ENCODE measurements around the gene TMEM178B. TPM values are rescaled to one million over a fixed set of nuclear protein-coding genes. Genes with fewer than 3 reads are reported as not detected.
A peak's percentile ranks its signal among the peaks of the same experiment; 100 is the strongest.

The TMEM178B gene
- polyA plus RNA-seq, 1 experiment = 0.01 TPM

GRCh38 chr7:141217938-141218337, 144.1 kb downstream of the TMEM178B start:
- no peak for DNase-seq (ENCODE audit: low read depth, low spot score)
- Histone ChIP-seq H3K9me3 (ENCODE audit: control insufficient read depth, insufficient read depth, low read length) (peaks cover 29% of the 10 kb centered on the region), H3K4me3 (ENCODE audit: low read depth, low read length) (no peak overlapping the region), H3K27me3 (ENCODE audit: control insufficient read depth, insufficient read depth, low read length) (no peaks in the 10 kb centered on the region), H3K27ac (ENCODE audit: low read depth, low read length) (no peak overlapping the region)
- ChIA-PET CTCF (no interaction called here), POLR2A (no interaction called here)
- TF ChIP-seq CTCF (IDR thresholded peaks at IDR 0.05; ENCODE audit: low read depth, low read length) = no peak

- no peak for TF ChIP-seq CTCF (IDR thresholded peaks at IDR 0.05; ENCODE audit: low read depth, low read length)
- no peak for DNase-seq (ENCODE audit: low read depth, low spot score)
- no peak overlapping the region for H3K27ac ChIP-seq (ENCODE audit: low read depth, low read length)
- H3K9me3 ChIP-seq (ENCODE audit: control insufficient read depth, insufficient read depth, low read length) = peaks cover 29% of the 10 kb centered on the region
- no peaks in the 10 kb centered on the region for H3K27me3 ChIP-seq (ENCODE audit: control insufficient read depth, insufficient read depth, low read length)
- ChIA-PET CTCF (no interaction called here), POLR2A (no interaction called here)
- no peak overlapping the region for H3K4me3 ChIP-seq (ENCODE audit: low read depth, low read length)
These were observed 145.1 kb downstream of the TMEM178B start for GRCh38 chr7:141218941-141219340.

- Histone ChIP-seq H3K27me3 (ENCODE audit: control insufficient read depth, insufficient read depth, low read length) (no peaks in the 10 kb centered on the region), H3K27ac (ENCODE audit: low read depth, low read length) (no peak overlapping the region), H3K4me3 (ENCODE audit: low read depth, low read length) (no peak overlapping the region), H3K9me3 (ENCODE audit: control insufficient read depth, insufficient read depth, low read length) (peaks cover 29% of the 10 kb centered on the region)
- ChIA-PET POLR2A (no interaction called here), CTCF (no interaction called here)
- no peak for DNase-seq (ENCODE audit: low read depth, low spot score)
- 0 out of 2 replicates have a peak, but pooled peaks have one; percentile 4 for TF ChIP-seq CTCF (IDR thresholded peaks at IDR 0.05; ENCODE audit: low read depth, low read length)
These were observed 146.5 kb downstream of the TMEM178B start for GRCh38 chr7:141220263-141220880.

GRCh38 chr7:141221007-141221612, 147.2 kb downstream of the TMEM178B start:
- ChIA-PET POLR2A (no interaction called here), CTCF (interaction anchor here (0.6 kb wide), 1 partner anchor 20 kb away, joined by 7 read pairs; no protein-coding TSS in a partner anchor)
- no peak overlapping the region for H3K27ac ChIP-seq (ENCODE audit: low read depth, low read length)
- no peaks in the 10 kb centered on the region for H3K27me3 ChIP-seq (ENCODE audit: control insufficient read depth, insufficient read depth, low read length)
- no peak for TF ChIP-seq CTCF (IDR thresholded peaks at IDR 0.05; ENCODE audit: low read depth, low read length)
- no peak overlapping the region for H3K4me3 ChIP-seq (ENCODE audit: low read depth, low read length)
- DNase-seq (ENCODE audit: low read depth, low spot score) = no peak
- peaks cover 36% of the 10 kb centered on the region for H3K9me3 ChIP-seq (ENCODE audit: control insufficient read depth, insufficient read depth, low read length)

- no peak for TF ChIP-seq CTCF (IDR thresholded peaks at IDR 0.05; ENCODE audit: low read depth, low read length)
- POLR2A ChIA-PET = no interaction called here
- Histone ChIP-seq H3K27ac (ENCODE audit: low read depth, low read length) (no peak overlapping the region), H3K4me3 (ENCODE audit: low read depth, low read length) (no peak overlapping the region), H3K9me3 (ENCODE audit: control insufficient read depth, insufficient read depth, low read length) (peaks cover 11% of the 10 kb centered on the region; the same call in 1 of the 2 replicates), H3K27me3 (ENCODE audit: control insufficient read depth, insufficient read depth, low read length) (no peaks in the 10 kb centered on the region)
- CTCF ChIA-PET = no interaction called here
- DNase-seq (ENCODE audit: low read depth, low spot score) = no peak
These were observed 152.2 kb downstream of the TMEM178B start for GRCh38 chr7:141225916-141226618.
